HG02852 (cell line): ENCODE data around the gene DDX3X.
"Not testable (repeated sequence)": the region's sequence is repeated elsewhere in the genome, so short reads cannot be mapped to it uniquely, and the experiment has no call there.

Experiments
- ATAC-seq: cut with Tn5 transposase; IDR thresholded peaks from one replicate; pipeline ENCODE4 v1.9.1; 2021; ENCODE audit warnings: mild to moderate bottlenecking, moderate library complexity; ENCODE audit not compliant: unreplicated experiment

The DDX3X gene

GRCh38 chrX:41333744-41334362 lies at the start of gene DDX3X:
Gene DDX3X, plus strand, starts transcription at chrX:41334162. Its CDS starts 91 bp downstream, at chrX:41334253.
- ATAC-seq: peak; percentile 53

GRCh38 chrX:41285928-41286327 lies 48.0 kb upstream of the DDX3X start:
- not testable (repeated sequence) for ATAC-seq

- ATAC-seq: no peak
Measured at GRCh38 chrX:41288641-41289040, 45.3 kb upstream of the DDX3X start.

GRCh38 chrX:41289095-41289494 lies 44.9 kb upstream of the DDX3X start:
- ATAC-seq: no peak

- ATAC-seq: no peak
Measured at GRCh38 chrX:41291309-41291708, 42.7 kb upstream of the DDX3X start.

- no peak for ATAC-seq
Measured at GRCh38 chrX:41293269-41293668, 40.7 kb upstream of the DDX3X start.

GRCh38 chrX:41300758-41301437 lies 33.1 kb upstream of the DDX3X start:
- no peak for ATAC-seq

- ATAC-seq: no peak
Measured at GRCh38 chrX:41301438-41301824, 32.5 kb upstream of the DDX3X start.

- ATAC-seq: no peak
Measured at GRCh38 chrX:41302370-41302769, 31.6 kb upstream of the DDX3X start.

- ATAC-seq: no peak
Measured at GRCh38 chrX:41303013-41303412, 30.9 kb upstream of the DDX3X start.

GRCh38 chrX:41304178-41304577 lies 29.8 kb upstream of the DDX3X start:
- no peak for ATAC-seq

- no peak for ATAC-seq
Measured at GRCh38 chrX:41308884-41309647, 24.9 kb upstream of the DDX3X start.

GRCh38 chrX:41312786-41313185 lies 21.2 kb upstream of the DDX3X start:
- ATAC-seq: no peak

- ATAC-seq: no peak
Measured at GRCh38 chrX:41313419-41313818, 20.5 kb upstream of the DDX3X start.

GRCh38 chrX:41314204-41314603 lies 19.8 kb upstream of the DDX3X start:
- no peak for ATAC-seq

GRCh38 chrX:41314881-41315280 lies 19.1 kb upstream of the DDX3X start:
- ATAC-seq: no peak

- ATAC-seq: not testable (repeated sequence)
Measured at GRCh38 chrX:41316266-41316665, 17.7 kb upstream of the DDX3X start.

GRCh38 chrX:41317477-41318208 lies 16.3 kb upstream of the DDX3X start:
- no peak for ATAC-seq

GRCh38 chrX:41320393-41320792 lies 13.6 kb upstream of the DDX3X start:
- no peak for ATAC-seq

- no peak for ATAC-seq
Measured at GRCh38 chrX:41322821-41323603, 10.9 kb upstream of the DDX3X start.

GRCh38 chrX:41326431-41326830 lies 7.5 kb upstream of the DDX3X start:
- ATAC-seq: no peak
